ENCODE data around the gene LRP6. TPM values are rescaled to one million over a fixed set of nuclear protein-coding genes. Genes with fewer than 3 reads are reported as not detected.

Gene LRP6
- total and polyA plus RNA-seq, 4 donors: 14.7 to 76.8 (median 23.2) TPM

- 92% methylated on average over 3 of the region's 3 CpGs for WGBS
- no peak for TF ChIP-seq ZBTB33 (IDR thresholded peaks at IDR 0.05)
- TF ChIP-seq TAF1 (conservative IDR thresholded peaks at IDR 0.05): no peak
- TF ChIP-seq HNF4A (conservative IDR thresholded peaks at IDR 0.05): no peak
- TF ChIP-seq RXRA (IDR thresholded peaks at IDR 0.05): no peak
- Histone ChIP-seq H3K9ac (ENCODE audit: low read depth in 1 of 2, low read length in 2 of 2) (no peak overlapping the region), H3K4me3 (ENCODE audit: low read depth in 1 of 3, low read length in 3 of 3) (no peak overlapping the region), H3K4me1 (ENCODE audit: control insufficient read depth in 4 of 4, insufficient read depth in 4 of 4, low read length in 3 of 4) (peaks cover 0 to 3% (median 0%) of the 10 kb centered on the region in 4 donors), H3K36me3 (ENCODE audit: control insufficient read depth in 4 of 4, insufficient read depth in 3 of 4, low read depth in 1 of 4, low read length in 3 of 4) (peaks cover 0 to 6% (median 4%) of the 10 kb centered on the region in 4 donors), H3K27ac (ENCODE audit: low read depth in 1 of 2, low read length in 2 of 2) (no peak overlapping the region), H3K27me3 (ENCODE audit: control insufficient read depth in 4 of 4, insufficient read depth in 4 of 4, low read length in 3 of 4) (no peaks in the 10 kb centered on the region), H3K9me3 (ENCODE audit: control insufficient read depth in 4 of 4, low read length in 3 of 4) (no peaks in the 10 kb centered on the region)
- DNase-seq (ENCODE audit: low spot score): no peak
Measured at GRCh38 chr12:12195081-12195480, 71.8 kb downstream of the LRP6 start.

- Histone ChIP-seq H3K9ac (ENCODE audit: low read depth in 1 of 2, low read length in 2 of 2) (no peak overlapping the region), H3K4me1 (ENCODE audit: control insufficient read depth in 4 of 4, insufficient read depth in 4 of 4, low read length in 3 of 4) (peaks cover 0 to 3% (median 0%) of the 10 kb centered on the region in 4 donors), H3K4me3 (ENCODE audit: low read depth in 1 of 3, low read length in 3 of 3) (no peak overlapping the region), H3K36me3 (ENCODE audit: control insufficient read depth in 4 of 4, insufficient read depth in 3 of 4, low read depth in 1 of 4, low read length in 3 of 4) (peaks cover 0 to 4% (median 2%) of the 10 kb centered on the region in 4 donors), H3K27ac (ENCODE audit: low read depth in 1 of 2, low read length in 2 of 2) (no peak overlapping the region), H3K27me3 (ENCODE audit: control insufficient read depth in 4 of 4, insufficient read depth in 4 of 4, low read length in 3 of 4) (no peaks in the 10 kb centered on the region), H3K9me3 (ENCODE audit: control insufficient read depth in 4 of 4, low read length in 3 of 4) (no peaks in the 10 kb centered on the region)
- DNase-seq (ENCODE audit: low spot score): no peak
- 68% methylated on average over 2 of the region's 2 CpGs for WGBS
- TF ChIP-seq RAD21 (IDR thresholded peaks at IDR 0.05) (no peak), FOXA2 (IDR thresholded peaks at IDR 0.05) (no peak), REST (IDR thresholded peaks at IDR 0.05) (no peak), TAF1 (conservative IDR thresholded peaks at IDR 0.05) (no peak), NR2F2 (IDR thresholded peaks at IDR 0.05) (no peak), EGR1 (IDR thresholded peaks at IDR 0.05; ENCODE audit: low read depth in 2 of 2) (no peak), JUND (IDR thresholded peaks at IDR 0.05) (no peak), HNF4A (conservative IDR thresholded peaks at IDR 0.05) (no peak), FOXA1 (IDR thresholded peaks at IDR 0.05) (no peak), SP1 (IDR thresholded peaks at IDR 0.05) (no peak), YY1 (IDR thresholded peaks at IDR 0.05) (no peak), RXRA (IDR thresholded peaks at IDR 0.05) (no peak), ZBTB33 (IDR thresholded peaks at IDR 0.05) (no peak), MAX (IDR thresholded peaks at IDR 0.05) (no peak), GABPA (IDR thresholded peaks at IDR 0.05 in 1 of 2, conservative IDR thresholded peaks at IDR 0.05 in 1 of 2) (no peak), ATF3 (IDR thresholded peaks at IDR 0.05) (no peak), CTCF (IDR thresholded peaks at IDR 0.05; ENCODE audit: low read depth, low read length, missing input control) (no peak), HNF4G (IDR thresholded peaks at IDR 0.05) (no peak)
Measured at GRCh38 chr12:12194206-12194605, 72.6 kb downstream of the LRP6 start.
